Adipocyte (in vitro differentiated cells): ENCODE results near the gene CTPS1.

Experiments used
- DNase-seq: peaks from one replicate; pipeline ENCODE4 v3.0.0-alpha.2; 2015; ENCODE audit warnings: low read depth
- H3K27me3 ChIP-seq: replicated peaks from 2 replicates; pipeline ENCODE4 v1.7.0; 2013; ENCODE audit warnings: mild to moderate bottlenecking, low read length, moderate library complexity; ENCODE audit not compliant: control insufficient read depth, insufficient read depth
- H3K36me3 ChIP-seq: 2 replicates; pipeline ENCODE4 v1.7.0; 2013; ENCODE audit warnings: low read length, mild to moderate bottlenecking, moderate library complexity; ENCODE audit not compliant: control insufficient read depth, insufficient read depth, severe bottlenecking
- H3K4me1 ChIP-seq: 2 replicates; pipeline ENCODE4 v1.7.0; 2013; ENCODE audit warnings: mild to moderate bottlenecking, low read length, moderate library complexity; ENCODE audit not compliant: control insufficient read depth, insufficient read depth
- H3K4me3 ChIP-seq: 2 replicates; pipeline ENCODE4 v1.7.0; 2013; ENCODE audit warnings: mild to moderate bottlenecking, low read length, moderate library complexity
- H3K9ac ChIP-seq: 2 replicates; pipeline ENCODE4 v1.7.0; 2013; ENCODE audit warnings: mild to moderate bottlenecking, low read length, moderate library complexity
- H3K9me3 ChIP-seq: 2 replicates; pipeline ENCODE4 v1.7.0; 2013; ENCODE audit warnings: mild to moderate bottlenecking, low read length, moderate library complexity; ENCODE audit not compliant: control insufficient read depth

Gene CTPS1

GRCh38 chr1:41003127-41003639 is 23.7 kb downstream of the CTPS1 start:
- Histone ChIP-seq H3K9ac (no peak overlapping the region), H3K27me3 (no peaks in the 10 kb centered on the region), H3K4me1 (peaks cover 15% of the 10 kb centered on the region), H3K4me3 (peak overlapping the region; percentile 5), H3K9me3 (no peaks in the 10 kb centered on the region), H3K36me3 (peaks cover 91% of the 10 kb centered on the region)
- no peak for DNase-seq

- peak; percentile 97 for DNase-seq
- peaks cover 91% of the 10 kb centered on the region for H3K36me3 ChIP-seq
- peak overlapping the region; percentile 5 for H3K4me3 ChIP-seq
- no peaks in the 10 kb centered on the region for H3K27me3 ChIP-seq
- no peak overlapping the region for H3K9ac ChIP-seq
- H3K4me1 ChIP-seq, result peaks cover 15% of the 10 kb centered on the region
- H3K9me3 ChIP-seq, result no peaks in the 10 kb centered on the region
These were observed 24.2 kb downstream of the CTPS1 start for GRCh38 chr1:41003640-41004220.

- H3K4me3 ChIP-seq, result no peak overlapping the region
- H3K36me3 ChIP-seq, result peaks cover 95% of the 10 kb centered on the region
- DNase-seq, result no peak
These were observed 26.4 kb downstream of the CTPS1 start for GRCh38 chr1:41005876-41006275.

DNA sequence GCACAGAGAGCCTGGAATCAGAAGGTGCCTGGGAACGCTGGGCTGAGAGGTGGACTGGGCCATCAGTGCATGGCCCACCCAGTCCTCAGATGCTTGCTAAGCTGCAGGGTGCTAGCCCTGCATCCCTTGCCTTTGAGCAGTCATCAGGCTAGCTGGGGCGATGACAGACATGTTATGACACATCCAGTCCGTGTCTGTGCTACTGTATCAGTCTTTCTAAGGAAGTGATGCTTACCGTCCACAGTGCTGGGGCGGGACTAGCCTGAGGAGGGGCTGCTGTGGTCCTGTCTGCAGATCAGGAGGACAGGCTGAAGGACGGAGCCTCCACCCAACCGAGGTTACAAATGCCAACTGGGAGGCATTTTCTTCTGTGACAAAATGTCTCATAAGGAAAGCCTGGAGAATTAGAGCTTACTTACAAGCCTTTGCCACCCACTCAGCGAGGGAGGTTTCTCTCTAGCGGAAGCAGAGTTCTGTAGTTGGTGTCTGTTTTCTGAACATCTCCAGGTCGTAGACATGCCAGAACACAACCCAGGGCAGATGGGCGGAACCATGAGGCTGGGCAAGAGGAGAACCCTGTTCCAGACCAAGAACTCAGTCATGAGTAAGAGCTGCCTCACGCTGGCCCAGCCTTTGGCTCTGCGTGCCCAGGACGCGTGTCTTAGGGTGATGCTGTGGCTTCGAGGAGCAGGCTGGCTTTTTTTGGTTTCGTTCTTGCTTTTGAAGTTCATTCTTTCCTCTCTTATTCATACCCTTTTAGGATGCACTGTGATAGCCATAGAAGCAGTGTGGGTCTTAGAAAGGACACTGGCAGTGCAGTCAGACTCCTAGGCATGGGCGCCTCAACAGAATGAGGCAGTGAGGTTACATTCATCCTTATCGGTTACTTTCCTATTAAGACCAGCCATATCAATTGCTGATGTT is 27.7 kb downstream of the CTPS1 start:
- Histone ChIP-seq H3K9me3 (no peaks in the 10 kb centered on the region), H3K36me3 (peaks cover 95% of the 10 kb centered on the region), H3K27me3 (no peaks in the 10 kb centered on the region), H3K4me1 (peaks cover 15% of the 10 kb centered on the region), H3K9ac (no peak overlapping the region), H3K4me3 (no peak overlapping the region)
- DNase-seq, result no peak

More at GRCh38 chr1:41005876-41006275, 26.4 kb downstream of the CTPS1 start:
- Histone ChIP-seq H3K27me3 (no peaks in the 10 kb centered on the region), H3K4me1 (peaks cover 15% of the 10 kb centered on the region), H3K9me3 (no peaks in the 10 kb centered on the region), H3K9ac (no peak overlapping the region)

DNA sequence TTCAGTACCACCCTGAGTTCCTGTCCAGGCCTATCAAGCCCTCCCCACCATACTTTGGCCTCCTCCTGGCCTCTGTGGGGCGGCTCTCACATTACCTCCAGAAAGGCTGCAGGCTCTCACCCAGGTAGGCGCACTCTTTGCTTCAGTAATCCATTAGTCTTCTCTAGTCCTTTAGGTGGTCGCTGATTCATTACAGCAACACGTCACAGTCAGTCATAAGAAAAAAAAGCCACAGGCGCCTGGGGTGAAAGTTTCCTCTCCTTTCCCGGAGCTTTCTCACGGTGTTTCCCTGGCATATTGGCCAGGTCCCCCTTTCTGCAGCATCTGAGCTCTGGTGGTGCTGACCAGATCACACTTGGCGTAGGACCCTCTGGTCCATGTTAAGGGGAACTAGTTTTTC is 30.0 kb downstream of the CTPS1 start:
- H3K36me3 ChIP-seq, result peaks cover 89% of the 10 kb centered on the region
- no peaks in the 10 kb centered on the region for H3K9me3 ChIP-seq
- H3K4me3 ChIP-seq, result no peak overlapping the region
- no peak overlapping the region for H3K9ac ChIP-seq
- H3K27me3 ChIP-seq, result no peaks in the 10 kb centered on the region
- no peak for DNase-seq
- H3K4me1 ChIP-seq, result no peaks in the 10 kb centered on the region

DNA sequence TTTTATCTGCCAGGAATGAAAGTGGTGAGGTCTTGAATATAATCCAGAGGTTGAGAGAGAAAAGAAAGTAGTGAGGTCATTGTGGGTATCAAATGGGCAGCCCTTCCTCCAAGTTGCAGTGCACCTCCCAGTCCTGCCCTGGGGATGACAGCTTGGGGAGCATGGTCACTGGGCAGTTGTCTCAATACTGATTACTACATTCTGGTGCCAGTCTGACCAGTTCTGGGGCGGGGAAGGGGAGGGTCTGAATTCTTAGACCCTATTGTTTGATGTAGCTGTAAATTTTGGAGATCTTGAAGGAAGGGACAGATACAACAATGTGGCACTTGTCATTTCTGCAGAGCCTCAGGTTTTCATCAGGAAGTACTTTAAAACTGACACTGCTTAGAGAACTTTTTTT is 30.8 kb downstream of the CTPS1 start:
- Histone ChIP-seq H3K9me3 (no peaks in the 10 kb centered on the region), H3K4me3 (no peak overlapping the region), H3K4me1 (peaks cover 3% of the 10 kb centered on the region), H3K36me3 (peaks cover 80% of the 10 kb centered on the region), H3K27me3 (no peaks in the 10 kb centered on the region), H3K9ac (no peak overlapping the region)
- no peak for DNase-seq

DNA sequence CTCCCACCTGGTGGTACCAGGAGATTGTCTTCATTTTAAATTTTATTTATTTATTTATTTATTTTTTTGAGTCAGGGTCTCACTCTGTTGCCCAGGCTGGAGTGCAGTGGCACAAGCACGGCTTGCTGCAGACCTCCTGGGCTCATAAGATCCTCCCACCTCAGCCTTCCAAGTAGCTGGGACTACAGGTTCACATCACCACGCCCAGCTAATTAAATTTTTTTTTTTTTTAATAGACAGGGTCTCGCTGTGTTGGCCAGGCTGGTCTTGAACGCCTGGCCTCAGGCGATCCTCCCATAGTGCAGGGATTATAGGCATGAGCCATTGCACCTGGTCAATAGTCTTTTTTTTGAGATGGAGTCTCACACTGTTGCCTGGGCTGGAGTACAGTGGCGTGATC is 33.5 kb downstream of the CTPS1 start:
- H3K9me3 ChIP-seq, result no peaks in the 10 kb centered on the region
- H3K4me1 ChIP-seq, result peaks cover 4% of the 10 kb centered on the region
- H3K27me3 ChIP-seq, result no peaks in the 10 kb centered on the region
- H3K4me3 ChIP-seq, result no peak overlapping the region
- DNase-seq, result no peak
- no peak overlapping the region for H3K9ac ChIP-seq
- peaks cover 64% of the 10 kb centered on the region for H3K36me3 ChIP-seq

GRCh38 chr1:41013796-41014195 is 34.3 kb downstream of the CTPS1 start:
- Histone ChIP-seq H3K9me3 (no peaks in the 10 kb centered on the region), H3K36me3 (peaks cover 56% of the 10 kb centered on the region), H3K9ac (no peak overlapping the region), H3K4me3 (no peak overlapping the region), H3K4me1 (peaks cover 4% of the 10 kb centered on the region), H3K27me3 (no peaks in the 10 kb centered on the region)
- DNase-seq, result no peak

DNA sequence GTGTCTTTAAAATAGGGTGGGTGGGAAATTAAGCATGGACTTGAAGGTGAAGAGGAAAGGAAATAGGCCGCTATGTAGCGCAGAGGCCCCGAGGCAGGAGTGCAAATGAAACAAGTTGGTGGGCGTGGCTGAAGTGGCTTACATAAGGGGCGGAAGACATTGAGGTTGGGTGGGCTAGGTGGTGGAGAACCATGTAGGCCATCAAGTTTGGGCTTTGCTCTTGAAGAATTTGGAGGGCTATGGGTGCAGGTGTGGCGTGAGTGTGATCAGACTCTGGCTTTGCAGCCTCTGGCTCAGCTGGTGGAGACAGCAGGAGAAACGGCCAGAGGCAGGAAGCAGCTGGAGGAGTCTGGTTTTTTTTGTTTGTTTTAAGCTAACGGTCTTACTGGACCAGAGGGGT is 35.4 kb downstream of the CTPS1 start:
- Histone ChIP-seq H3K4me3 (no peak overlapping the region), H3K9me3 (no peaks in the 10 kb centered on the region), H3K9ac (no peak overlapping the region), H3K4me1 (peaks cover 4% of the 10 kb centered on the region), H3K27me3 (no peaks in the 10 kb centered on the region), H3K36me3 (peaks cover 46% of the 10 kb centered on the region)
- DNase-seq, result no peak

- no peak for DNase-seq
- no peak overlapping the region for H3K4me3 ChIP-seq
- H3K27me3 ChIP-seq, result no peaks in the 10 kb centered on the region
- no peak overlapping the region for H3K9ac ChIP-seq
- no peaks in the 10 kb centered on the region for H3K9me3 ChIP-seq
- peaks cover 41% of the 10 kb centered on the region for H3K36me3 ChIP-seq
- peaks cover 4% of the 10 kb centered on the region for H3K4me1 ChIP-seq
These were observed 35.9 kb downstream of the CTPS1 start for GRCh38 chr1:41015281-41015896.

DNA sequence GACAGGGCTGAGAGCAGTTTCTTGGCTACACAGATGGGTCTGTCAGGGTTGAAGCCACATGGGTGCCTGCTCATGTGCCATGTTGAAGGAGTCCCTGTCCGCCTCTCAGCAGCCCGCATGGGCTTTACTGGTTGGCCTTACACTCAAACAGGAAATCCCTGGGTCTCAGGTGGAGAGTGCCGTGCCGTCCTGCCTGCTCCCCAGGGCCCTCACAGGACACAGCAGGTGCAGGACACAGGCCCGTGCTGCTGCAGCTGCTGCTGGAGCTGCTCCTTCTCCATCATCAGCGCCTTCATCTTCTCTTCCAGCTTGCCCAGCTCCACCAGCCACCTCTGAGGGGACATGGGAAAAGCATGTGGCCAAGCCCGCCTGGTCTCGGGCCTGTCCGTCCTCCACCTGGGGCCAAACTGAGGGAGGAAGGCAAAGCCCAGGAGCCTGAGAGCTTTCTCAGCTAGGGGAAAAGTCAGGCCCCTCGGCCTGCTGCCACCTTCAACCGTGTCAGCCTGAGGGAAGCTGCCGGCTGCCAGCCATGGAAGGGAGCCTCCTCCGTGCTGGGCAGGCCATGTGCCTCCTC is 36.5 kb downstream of the CTPS1 start:
- no peak overlapping the region for H3K4me3 ChIP-seq
- no peak overlapping the region for H3K9ac ChIP-seq
- no peaks in the 10 kb centered on the region for H3K9me3 ChIP-seq
- DNase-seq, result no peak
- no peaks in the 10 kb centered on the region for H3K27me3 ChIP-seq
- H3K4me1 ChIP-seq, result peaks cover 4% of the 10 kb centered on the region
- H3K36me3 ChIP-seq, result peaks cover 35% of the 10 kb centered on the region
